GM21619 (cell line): ENCODE results near the gene FCN2.

Experiments used
- ATAC-seq: cut with Tn5 transposase; IDR thresholded peaks from one replicate; pipeline ENCODE4 v1.9.1; 2021; ENCODE audit not compliant: unreplicated experiment

FCN2 gene

DNA sequence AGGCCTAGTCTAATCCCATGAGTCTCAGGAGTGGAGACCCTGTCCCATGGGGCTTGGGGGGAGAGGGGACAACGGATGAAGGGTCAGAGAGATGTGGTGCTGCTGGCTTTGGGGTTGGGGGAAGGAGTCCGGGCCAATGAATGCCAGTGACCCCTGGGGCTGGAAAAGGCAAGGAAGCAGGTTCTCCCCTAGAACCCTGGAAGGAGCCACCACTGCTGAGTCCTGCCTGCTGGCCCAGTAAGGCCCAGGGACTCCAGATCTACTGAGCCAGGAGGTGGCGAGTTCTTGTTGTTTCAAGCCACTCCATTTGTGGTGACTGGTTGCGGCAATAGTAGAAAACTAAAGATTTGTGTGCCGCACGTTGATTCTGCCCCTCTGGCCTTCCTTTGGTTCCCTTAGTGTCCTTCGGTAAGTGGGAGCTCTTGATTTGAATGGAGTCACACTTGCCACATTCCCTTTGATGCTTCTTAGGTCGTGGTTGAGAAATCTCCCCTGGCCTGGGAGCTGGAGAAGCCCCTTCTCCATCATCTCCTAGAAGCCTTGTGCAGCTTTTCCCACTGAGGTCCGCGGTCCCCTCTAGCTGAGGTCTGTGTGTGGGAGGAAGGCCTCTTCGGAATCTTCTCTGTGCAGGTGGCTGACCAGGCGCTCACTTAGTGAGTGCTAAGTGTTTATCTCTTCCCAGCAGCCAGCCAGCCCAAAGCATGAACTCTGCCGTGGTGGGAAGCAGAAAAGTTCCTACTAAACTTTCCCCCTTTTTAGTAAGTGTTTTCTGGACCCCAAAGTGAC lies 28.1 kb downstream of the FCN2 start:
- ATAC-seq = no peak

DNA sequence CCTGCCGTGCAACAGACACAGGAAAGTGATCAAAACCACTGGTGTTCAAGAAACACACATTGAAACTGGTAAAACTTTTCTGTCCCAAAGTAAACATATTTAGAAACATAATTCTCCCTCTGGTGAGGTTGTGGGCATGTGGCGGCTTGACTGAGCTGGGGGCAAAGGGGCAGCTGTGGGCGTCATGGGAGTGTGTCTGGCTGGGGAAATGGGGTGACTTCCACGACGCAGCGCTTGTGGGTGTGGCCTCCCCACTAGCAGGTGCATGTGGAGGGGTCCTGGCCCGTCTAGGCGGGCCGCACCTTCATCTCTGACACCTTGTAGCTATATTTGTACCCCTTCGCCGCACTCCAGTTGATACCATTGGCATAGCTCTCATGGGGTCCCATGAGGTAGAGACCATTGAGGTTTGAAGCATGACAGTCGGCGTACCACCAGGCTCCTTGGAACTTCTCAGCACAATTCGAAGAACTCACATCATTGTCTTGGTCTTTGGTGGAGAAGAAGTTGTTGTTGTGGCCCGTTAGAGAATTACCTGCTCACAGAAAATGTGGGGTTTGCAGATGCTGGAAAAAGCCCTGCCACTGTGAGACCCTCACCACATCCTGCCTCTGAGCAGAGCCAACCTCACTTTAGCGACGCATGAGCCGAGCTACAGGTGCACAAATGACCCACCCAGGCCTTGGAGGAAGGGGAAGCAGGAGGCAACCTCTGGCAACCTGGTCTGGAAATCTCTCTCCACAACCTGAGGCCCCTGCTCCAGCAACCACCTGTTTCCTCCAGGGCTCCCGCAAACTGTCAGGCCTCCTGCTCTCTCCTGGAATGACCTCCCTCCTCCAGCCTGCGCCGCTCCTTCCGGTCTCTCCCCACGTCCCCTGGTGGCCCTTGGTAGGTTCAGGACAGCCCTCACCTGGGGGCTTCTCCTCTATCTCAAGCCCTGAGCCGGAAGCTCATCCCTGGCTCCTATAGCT lies 29.2 kb downstream of the FCN2 start:
- ATAC-seq = no peak

DNA sequence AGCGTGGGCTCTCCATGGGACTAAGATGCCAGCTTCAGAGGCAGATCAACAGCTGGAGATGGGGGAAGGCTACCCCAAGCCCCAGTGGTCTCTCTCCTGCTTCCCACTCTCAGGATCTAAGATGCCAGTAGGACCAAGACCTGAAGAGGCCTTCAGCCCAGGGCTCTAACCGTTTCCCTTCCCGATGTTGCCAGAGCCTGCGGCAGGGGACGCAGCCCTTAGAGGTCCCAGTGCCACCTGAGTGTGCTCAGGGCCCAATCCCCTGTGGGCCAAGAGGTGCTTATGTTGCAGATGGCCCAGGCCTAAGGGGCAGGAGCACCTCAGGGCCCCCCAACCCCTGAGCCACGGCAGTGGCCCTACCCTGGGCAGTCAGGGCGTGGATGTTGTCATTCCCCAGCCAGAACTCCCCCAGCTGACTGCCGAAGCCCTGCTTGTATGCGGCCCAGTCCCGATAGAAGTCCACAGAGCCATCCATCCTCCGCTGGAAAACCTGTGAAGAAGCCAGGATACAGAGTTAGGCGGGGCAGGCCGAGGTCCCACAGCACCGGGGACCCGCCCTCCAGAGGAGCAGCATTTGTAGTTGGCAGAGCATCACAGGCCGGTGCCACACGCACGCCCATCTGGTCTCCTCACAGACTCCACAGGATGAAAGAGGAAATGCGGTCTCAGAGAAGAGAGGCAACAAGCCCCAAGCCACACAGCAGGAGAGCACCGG lies 31.7 kb downstream of the FCN2 start:
- no peak for ATAC-seq

DNA sequence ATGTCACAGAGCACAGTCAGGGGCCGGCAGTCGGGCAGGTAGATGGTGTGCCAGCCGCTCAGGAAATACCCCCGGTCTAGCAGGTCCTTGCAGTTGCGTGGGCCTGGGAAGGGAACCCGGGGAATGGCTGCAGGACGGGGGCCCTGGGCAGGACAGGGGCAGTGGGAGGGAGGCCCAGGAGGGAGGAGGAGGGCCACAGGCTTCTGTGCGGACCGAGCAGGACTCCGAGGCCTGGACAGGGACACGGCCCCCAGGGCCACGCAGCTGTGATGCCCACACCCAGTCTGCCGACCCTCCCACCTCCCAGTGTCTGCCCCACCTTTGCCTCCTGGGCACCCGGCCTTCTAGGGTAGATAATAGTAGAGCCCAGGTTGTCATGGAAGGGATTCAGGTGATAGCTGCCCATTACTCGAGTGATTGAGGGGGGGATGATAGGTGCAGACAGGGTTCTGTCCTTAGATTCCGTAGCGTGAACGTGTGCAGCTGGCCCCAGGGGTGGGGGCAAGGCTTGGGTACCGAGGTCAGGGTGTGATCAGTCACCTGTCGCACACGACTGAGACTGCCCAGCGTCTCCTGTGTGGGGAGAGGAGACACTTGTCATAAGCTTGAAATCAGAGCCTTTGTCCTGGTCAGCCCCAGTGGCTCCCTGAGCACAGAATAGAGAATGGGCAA lies 32.6 kb downstream of the FCN2 start:
- no peak for ATAC-seq

DNA sequence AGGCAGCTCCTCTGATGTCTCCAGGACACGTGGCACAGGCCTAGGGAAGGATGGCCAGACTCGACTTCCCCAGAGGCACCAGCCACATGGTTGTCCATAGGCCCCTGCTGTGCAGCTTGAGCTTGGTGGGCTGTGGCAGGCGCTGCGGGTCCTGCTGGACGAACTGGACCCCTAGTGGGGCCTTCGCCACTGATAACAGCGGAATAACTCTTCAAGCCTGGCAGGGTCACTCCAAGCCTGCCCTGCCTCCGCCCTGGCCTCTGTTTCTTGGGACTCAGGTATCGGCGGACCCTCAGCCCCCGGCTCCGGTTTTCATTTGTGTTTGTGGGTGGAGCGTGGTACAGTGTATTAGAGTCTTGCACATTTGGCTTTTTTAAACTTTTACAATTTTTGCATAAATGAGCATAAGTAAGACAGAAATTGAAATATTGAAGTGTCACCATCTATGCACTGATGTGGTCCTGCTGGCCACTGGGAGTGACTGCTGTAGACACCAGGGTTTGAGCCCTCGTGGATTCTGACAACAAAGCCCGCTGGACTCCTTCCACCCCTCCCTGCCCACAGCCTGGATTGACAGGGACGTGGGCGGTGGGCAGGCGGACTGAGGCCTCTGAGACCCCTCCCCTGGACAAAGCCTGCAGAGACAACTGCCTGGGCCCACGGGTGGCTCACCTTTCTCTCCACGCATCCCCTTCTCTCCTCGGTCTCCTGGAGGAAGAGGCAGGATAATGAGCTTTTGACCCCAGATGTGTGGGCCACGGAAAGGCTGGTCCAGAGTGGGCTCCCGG lies 33.3 kb downstream of the FCN2 start:
- ATAC-seq = no peak

DNA sequence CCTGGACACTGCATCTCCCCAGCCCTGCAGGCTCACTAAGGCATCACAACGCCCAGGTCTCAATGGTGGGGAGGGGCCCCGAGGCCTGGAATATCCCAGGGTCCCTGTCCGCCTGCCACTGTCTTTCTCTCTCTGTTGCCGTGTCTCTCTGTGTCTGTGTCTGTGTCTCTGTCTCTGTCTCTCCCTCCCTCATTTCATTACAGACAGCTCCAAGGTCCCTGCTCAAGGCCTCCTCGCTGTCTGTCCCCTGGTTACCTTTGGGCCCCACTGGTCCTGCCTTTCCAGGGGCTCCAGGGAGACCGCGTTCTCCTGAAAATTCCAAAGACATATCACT lies 33.9 kb downstream of the FCN2 start:
- ATAC-seq = no peak

DNA sequence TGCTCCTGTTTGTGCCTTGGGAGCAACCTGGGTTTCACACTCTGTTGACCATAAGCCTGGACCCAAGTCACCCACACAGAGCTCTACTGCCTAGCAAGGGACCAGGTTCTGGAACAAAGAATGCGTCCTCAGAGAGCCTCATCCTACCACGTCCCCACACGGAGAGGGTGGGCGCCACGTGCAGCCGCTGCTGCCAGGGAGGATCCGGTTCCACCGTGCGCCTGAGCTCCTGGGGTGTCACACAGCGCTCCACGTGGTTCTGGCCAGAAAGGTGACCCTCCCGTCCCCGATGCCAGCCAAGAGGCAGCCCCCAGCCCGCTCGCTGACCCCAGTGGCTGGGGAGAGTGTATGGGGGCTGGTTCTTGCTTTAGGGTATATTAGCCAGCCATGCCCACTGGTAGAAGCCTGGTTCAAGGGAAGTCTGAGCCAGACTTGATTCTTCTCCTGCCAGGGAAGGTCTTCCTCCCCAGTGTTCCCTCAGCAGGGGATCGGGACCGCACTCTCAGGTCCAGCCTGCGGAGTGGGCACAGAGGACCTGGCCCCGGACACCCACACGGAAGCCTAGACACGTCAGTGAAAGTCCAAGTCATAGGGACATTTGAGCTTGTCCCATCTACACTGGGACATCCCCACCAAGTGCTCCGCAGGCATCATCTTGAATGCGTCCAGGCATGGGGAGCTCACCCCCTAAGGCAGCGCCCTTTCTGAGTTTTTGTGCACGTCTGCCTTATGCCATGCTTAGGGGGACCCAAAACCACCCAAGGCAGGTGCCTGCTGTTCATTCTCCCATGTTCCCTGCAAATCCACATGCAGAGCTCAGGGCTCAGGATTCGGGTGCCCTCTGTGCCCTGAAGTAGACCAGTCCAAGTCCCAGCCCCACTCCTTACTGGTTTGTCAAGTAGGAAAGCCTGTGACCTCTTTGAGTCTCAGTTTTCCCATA lies 34.7 kb downstream of the FCN2 start:
- ATAC-seq = no peak

DNA sequence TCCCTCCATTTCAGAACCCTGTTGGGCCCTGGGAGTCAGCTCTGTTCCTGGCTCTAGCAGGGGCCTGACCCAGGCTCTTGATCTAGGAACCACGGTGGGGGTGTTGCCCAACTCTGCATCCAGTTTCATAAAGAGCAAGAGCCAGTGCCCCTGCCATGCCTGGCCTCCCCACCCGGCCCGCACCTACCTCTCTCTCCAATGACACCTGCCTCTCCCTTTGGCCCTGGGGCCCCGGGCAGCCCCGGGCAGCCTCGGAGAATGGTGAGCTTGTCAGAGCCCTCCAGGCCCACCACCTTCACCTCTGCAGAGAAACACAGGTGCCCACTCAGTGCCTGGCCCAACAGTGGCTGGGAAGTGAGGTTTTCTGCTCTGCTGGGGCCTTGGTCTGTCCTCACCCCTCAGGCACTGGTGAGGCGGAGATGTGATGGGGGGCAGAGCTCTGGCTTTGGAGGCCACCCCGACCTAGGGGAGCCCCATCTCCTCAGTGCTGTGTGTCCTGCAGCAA lies 35.6 kb downstream of the FCN2 start:
- ATAC-seq = no peak

DNA sequence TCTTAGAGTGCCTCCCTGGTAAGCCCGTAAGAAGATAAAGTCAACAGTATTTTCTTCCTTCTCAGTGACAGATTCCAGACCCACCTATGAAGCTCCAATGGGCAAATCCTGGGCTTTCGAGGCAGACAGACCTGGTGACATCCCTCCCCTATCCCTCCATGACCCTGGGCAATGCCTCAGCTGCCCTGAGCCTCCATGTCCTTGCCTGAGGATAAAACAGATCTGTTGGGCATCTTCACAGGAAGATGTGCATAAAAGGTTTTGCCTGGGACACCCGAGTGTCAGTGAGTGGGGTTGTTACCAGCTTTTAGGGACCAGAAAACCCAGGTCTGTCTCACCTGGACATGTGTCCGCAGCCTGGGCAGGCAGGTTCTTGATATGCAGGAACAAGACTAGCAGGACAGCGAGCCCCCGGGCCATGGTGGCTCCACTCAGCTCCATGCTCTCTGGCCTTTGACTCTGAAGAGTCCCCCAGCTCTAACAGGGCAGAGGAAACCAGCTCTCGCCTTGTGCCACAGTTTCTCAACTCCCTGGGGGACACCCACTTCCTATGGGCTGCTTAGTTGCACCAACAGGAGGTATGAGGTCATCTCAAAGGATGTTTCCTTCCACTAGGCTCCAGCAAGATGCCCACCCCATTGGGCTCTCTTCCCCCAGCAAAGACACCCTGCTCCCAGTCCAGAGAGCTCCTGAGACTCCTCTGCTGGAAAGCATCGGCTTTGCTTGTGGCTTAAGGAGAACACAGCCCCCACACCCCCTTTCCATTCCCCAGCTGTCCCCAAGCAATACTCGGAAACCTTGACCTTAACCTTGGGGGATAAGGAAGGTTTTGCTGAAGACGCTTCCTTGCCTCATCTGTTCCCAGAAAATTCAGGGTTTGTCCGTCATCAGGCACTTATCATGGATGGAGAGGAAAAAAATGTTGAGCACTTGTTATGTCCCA lies 37.1 kb downstream of the FCN2 start, which contains the start of gene FCN1:
FCN1 (minus strand) TSS at position 482 of the 943 bp plus-strand sequence; CDS start at position 441, 41 bp downstream.
- no peak for ATAC-seq

DNA sequence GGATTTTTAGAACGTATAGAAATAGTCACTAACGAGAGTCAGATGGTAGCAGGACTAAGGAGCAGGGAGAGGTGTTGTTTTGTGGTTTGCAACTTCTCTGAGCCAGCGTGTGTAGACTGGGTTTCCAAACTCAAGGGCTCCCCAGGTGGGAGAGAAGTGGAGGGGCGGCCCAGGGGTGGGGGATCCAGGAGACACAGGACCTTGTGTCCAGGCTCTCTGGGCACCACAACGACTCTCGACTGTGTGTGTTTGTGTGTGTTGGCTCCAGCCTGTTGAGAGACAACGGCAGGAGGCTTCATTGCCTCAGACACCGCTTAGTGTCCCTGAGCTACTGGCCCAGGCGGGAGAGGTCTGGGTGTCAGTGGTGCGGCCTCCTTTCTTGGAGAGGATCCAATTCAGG lies 38.0 kb downstream of the FCN2 start:
- no peak for ATAC-seq

DNA sequence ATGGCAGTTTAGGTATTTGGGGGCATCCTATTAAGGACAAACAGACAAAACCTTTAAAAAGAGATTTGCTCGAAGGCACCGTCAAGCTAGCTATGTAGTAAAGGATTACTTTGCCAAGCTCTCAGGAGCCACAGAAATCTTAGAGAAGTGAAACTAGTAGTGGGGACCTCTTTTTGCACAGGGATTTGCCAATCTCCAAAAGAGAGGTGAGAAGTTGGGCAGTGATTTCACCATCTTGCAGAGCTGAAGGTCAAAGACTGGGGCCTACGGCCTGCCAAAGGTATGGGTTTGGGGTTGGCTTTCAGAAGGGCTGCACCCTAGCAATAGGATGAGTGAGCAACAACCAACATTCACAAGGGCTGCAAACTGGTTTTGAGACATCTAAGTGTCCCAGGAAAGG lies 38.7 kb downstream of the FCN2 start:
- ATAC-seq = no peak

DNA sequence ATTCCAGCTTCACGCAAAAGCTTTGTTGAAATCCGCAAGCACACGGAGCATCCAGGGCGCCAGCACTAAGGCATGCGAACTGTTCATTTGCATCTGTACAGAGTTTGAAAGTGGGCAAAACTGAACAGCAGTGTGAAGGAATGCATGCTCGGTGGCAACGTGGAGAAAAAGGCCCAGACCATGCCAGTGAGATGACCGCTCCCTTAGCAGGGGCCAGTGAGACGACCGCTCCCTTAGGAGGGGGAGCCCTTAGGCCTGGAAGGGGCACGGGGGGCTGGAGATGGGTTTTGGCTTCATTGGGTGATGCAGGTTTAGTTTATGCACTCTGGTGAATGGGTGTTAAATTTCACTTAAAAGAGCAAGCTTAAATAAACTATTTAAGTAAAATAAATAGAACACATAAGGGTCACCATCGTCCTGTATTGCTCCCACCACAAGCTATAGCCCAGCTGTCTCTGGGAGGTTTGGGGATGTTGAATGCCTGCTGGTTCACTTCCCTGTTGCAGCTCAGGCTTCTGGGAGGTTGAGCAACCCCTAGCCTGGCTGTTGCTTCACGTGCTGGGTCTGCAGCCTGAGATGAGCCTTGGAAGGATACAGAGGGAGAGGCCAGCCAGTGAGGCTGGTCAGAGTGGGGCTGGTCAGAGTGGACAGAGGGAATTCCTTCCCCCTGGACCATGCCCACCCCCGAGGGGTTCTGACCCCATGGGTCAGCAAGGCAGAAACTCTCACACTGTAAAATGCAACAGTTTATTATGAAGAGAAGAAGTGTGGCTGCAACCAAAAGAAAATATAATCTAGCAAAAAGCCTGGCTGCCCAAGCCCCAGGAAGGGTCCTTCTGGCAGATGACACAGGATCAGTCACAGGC lies 41.7 kb downstream of the FCN2 start:
- ATAC-seq = no peak

DNA sequence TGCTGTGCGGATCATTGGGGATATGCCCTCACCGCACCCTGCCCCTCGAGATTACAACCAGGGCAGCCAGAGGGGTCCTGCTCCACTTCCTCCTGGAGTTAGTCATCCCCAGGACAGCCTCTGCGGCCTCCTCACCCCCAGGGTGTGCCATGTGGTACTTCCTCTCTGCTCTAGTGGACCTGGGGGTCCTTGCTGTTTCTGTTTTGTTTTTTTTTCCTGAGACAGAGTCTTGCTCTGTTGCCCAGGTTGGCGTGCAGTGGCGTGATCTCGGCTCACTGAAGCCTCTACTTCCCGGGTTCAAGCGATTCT lies 42.3 kb downstream of the FCN2 start:
- no peak for ATAC-seq

DNA sequence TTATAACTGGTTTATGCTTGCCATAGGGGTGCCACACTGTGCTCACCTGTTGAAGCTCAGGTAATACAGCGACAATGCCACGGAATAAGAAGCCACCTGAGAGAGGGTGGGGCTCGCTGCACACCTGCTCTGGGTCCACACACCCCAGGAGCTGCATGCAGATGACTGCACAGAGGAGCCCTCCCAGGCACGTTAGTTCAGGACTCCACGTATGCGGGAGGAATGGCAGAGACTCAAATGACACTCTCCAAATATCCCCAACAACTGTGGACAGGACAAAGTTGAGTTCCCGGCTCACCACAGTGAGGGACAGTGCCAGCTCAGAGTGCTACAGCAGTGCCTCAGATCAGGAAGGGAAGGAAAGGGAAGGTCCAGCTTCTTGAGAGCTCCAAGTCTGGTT lies 42.9 kb downstream of the FCN2 start:
- no peak for ATAC-seq

DNA sequence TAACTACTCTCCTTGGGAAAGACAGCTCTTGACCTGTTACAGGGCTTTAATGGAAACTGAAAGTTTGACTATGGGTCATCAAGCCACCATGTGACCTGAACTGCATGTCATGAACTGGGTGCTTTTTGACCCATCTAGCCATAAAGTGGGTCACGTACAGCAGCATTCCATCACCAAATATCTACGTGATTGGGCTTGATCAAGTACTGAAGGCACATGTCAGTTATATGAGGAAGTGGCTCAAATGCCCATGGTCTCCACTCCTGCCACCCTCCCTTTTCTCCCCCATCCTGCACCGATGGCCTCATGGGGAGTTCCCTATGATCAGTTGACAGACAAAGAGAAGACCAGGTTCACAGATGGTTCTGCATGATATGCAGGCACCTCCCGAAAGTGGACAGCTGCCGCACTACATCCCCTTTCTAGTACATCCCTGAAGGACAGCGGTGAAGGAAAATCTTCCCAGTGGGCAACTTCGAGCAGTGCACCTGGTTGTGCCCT lies 44.5 kb downstream of the FCN2 start:
- no peak for ATAC-seq

DNA sequence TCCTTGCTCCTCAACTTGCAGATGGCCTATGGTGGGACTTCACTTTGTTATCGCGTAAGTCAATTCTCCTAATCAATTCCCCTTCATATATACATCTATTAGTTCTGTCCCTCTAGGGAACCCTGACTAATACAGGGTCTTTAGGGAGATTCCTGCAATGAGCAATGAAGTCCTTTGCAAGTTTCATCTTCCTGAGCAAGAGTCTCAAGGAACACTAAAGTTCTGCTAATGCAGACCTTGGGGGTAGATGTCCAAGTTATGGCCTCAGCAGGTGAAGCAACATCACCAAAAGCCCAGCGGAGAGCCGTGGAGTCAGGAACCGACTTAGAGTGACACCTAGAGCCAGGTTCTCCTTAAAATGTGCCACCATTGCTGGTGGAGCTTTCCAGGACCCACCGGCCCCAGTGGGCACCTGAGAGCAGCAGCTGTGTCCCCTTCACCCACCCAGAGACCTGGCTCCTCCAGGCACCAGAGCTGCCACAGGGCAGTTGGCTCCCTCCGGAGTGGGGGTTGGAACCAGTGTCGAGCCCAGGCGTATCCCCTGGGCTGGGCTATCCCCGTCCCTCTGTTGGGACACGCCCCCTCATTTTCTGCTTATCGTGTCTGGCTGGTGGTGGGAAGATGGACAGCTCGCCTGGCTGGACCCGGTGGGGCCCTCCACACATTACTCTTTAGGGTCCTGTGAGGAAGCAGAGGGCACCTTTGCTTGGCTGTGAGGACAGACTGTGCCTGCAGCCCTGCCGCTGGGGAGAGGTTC lies 48.0 kb downstream of the FCN2 start:
- no peak for ATAC-seq
